ENCODE measurements around the gene MSMO1. TPM values are rescaled to one million over a fixed set of nuclear protein-coding genes. Genes with fewer than 3 reads are reported as not detected.

The MSMO1 gene
- total RNA-seq, 1 experiment from 2014 or later = 74.1 TPM

GRCh38 chr4:165360041-165360695 lies 32.7 kb downstream of the MSMO1 start:
- DNase-seq (ENCODE audit: low read depth) = peak; percentile 15

- no peak for DNase-seq (ENCODE audit: low read depth)
Observed at GRCh38 chr4:165360985-165361670, 33.7 kb downstream of the MSMO1 start.

- no peak for DNase-seq (ENCODE audit: low read depth)
Observed at GRCh38 chr4:165361810-165362209, 34.3 kb downstream of the MSMO1 start.

- DNase-seq (ENCODE audit: low read depth) = no peak
Observed at GRCh38 chr4:165364452-165365080, 37.1 kb downstream of the MSMO1 start.

- no peak for DNase-seq (ENCODE audit: low read depth)
Observed at GRCh38 chr4:165367040-165367439, 39.6 kb downstream of the MSMO1 start.

- DNase-seq (ENCODE audit: low read depth) = no peak
Observed at GRCh38 chr4:165368114-165368513, 40.6 kb downstream of the MSMO1 start.

GRCh38 chr4:165368567-165368966 lies 41.1 kb downstream of the MSMO1 start:
- DNase-seq (ENCODE audit: low read depth) = no peak

GRCh38 chr4:165369522-165369921 lies 42.1 kb downstream of the MSMO1 start:
- DNase-seq (ENCODE audit: low read depth) = peak; percentile 66

GRCh38 chr4:165370530-165370929 lies 43.1 kb downstream of the MSMO1 start:
- no peak for DNase-seq (ENCODE audit: low read depth)

- no peak for DNase-seq (ENCODE audit: low read depth)
Observed at GRCh38 chr4:165375465-165375864, 48.0 kb downstream of the MSMO1 start.

- DNase-seq (ENCODE audit: low read depth) = no peak
Observed at GRCh38 chr4:165378398-165378744, 50.9 kb downstream of the MSMO1 start.

GRCh38 chr4:165378745-165379677 lies 51.5 kb downstream of the MSMO1 start, which contains the start of gene CPE:
TSS of gene CPE (plus strand) at chr4:165379008. CDS start at chr4:165379222, 214 bp downstream.
- peak; percentile 59 for DNase-seq (ENCODE audit: low read depth)

GRCh38 chr4:165379678-165380064 lies 52.2 kb downstream of the MSMO1 start:
- no peak for DNase-seq (ENCODE audit: low read depth)

- no peak for DNase-seq (ENCODE audit: low read depth)
Observed at GRCh38 chr4:165380805-165381204, 53.3 kb downstream of the MSMO1 start.

GRCh38 chr4:165381821-165382373 lies 54.4 kb downstream of the MSMO1 start:
- no peak for DNase-seq (ENCODE audit: low read depth)

GRCh38 chr4:165382640-165383039 lies 55.2 kb downstream of the MSMO1 start:
- DNase-seq (ENCODE audit: low read depth) = no peak

- peak; percentile 10 for DNase-seq (ENCODE audit: low read depth)
Observed at GRCh38 chr4:165383591-165384073, 56.2 kb downstream of the MSMO1 start.

GRCh38 chr4:165384186-165384585 lies 56.7 kb downstream of the MSMO1 start:
- no peak for DNase-seq (ENCODE audit: low read depth)

- peak; percentile 22 for DNase-seq (ENCODE audit: low read depth)
Observed at GRCh38 chr4:165384598-165384997, 57.1 kb downstream of the MSMO1 start.

GRCh38 chr4:165385126-165385525 lies 57.7 kb downstream of the MSMO1 start:
- DNase-seq (ENCODE audit: low read depth) = no peak

- DNase-seq (ENCODE audit: low read depth) = no peak
Observed at GRCh38 chr4:165386328-165386727, 58.9 kb downstream of the MSMO1 start.
